Jurkat, Clone E6-1 (cell line): ENCODE measurements around the gene ING4. TPM values are rescaled to one million over a fixed set of nuclear protein-coding genes. Genes with fewer than 3 reads are reported as not detected.
"Not testable (repeated sequence)": the region's sequence is repeated elsewhere in the genome, so short reads cannot be mapped to it uniquely, and the experiment has no call there.

Experiments used
- DNase-seq: peaks from one replicate; pipeline ENCODE4 v3.0.0-alpha.2; 2011; ENCODE audit warnings: low read depth, low spot score
- H3K4me3 ChIP-seq: 2 replicates; pipeline ENCODE4 v1.5.1; 2011; ENCODE audit warnings: mild to moderate bottlenecking, low read length, control low read depth, moderate library complexity
- polyA plus RNA-seq: library from polyadenylated mRNA; unstranded; fragments of >200 nt; gene quantifications from one replicate; pipeline ENCODE4 v1.2.1, GENCODE V29; 2012; ENCODE audit warnings: missing spikeins; ENCODE audit not compliant: insufficient read length, insufficient read depth

The ING4 gene
- 59.8 TPM for polyA plus RNA-seq

GRCh38 chr12:6662906-6663742, at the start of gene ING4:
ING4 (minus strand) TSS chr12:6663119; CDS start chr12:6663101, 18 bp downstream.
- DNase-seq, result peak; percentile 100
- H3K4me3 ChIP-seq, result peak within 1 kb of the TSS; percentile 79

GRCh38 chr12:6708960-6709394, 46.1 kb upstream of the ING4 start:
- H3K4me3 ChIP-seq, result no peak overlapping the region
- peak; percentile 48 for DNase-seq

- H3K4me3 ChIP-seq, DNase-seq: not testable (repeated sequence)
Observed at GRCh38 chr12:6708351-6708750, 45.4 kb upstream of the ING4 start.

- no peak overlapping the region for H3K4me3 ChIP-seq
- DNase-seq, result no peak
Observed at GRCh38 chr12:6703631-6704030, 40.7 kb upstream of the ING4 start.

- peak overlapping the region; percentile 33 for H3K4me3 ChIP-seq
- no peak for DNase-seq
Observed at GRCh38 chr12:6701078-6701768, 38.3 kb upstream of the ING4 start.

DNA sequence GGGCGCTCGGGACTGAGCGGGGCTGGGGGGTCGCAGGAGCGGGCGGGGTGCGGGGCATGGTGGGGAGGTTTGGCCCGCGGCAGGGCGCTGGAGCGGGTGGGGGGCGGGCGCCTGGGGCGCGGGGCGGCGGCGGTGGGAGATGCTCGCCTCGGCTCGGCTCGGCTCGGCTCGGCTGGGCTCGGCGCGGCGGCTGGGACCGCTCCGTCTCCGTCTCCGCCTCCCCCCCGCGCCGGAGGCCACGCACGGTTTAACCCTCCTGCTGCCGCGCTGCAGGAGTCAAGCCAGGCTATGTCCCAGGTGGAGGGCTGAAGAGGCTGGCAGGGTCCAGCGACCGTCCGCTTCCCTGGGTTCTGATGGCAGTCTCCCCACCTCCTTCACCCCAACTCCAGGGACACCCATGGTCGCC, 37.7 kb upstream of the ING4 start, which contains the start of gene PIANP:
Gene PIANP, minus strand, starts transcription at position 170 of the 406 bp plus-strand sequence. CDS start 2,754 bp downstream, outside the sequence.
- H3K4me3 ChIP-seq, result peak within 1 kb of the TSS; percentile 39
- DNase-seq, result no peak

DNA sequence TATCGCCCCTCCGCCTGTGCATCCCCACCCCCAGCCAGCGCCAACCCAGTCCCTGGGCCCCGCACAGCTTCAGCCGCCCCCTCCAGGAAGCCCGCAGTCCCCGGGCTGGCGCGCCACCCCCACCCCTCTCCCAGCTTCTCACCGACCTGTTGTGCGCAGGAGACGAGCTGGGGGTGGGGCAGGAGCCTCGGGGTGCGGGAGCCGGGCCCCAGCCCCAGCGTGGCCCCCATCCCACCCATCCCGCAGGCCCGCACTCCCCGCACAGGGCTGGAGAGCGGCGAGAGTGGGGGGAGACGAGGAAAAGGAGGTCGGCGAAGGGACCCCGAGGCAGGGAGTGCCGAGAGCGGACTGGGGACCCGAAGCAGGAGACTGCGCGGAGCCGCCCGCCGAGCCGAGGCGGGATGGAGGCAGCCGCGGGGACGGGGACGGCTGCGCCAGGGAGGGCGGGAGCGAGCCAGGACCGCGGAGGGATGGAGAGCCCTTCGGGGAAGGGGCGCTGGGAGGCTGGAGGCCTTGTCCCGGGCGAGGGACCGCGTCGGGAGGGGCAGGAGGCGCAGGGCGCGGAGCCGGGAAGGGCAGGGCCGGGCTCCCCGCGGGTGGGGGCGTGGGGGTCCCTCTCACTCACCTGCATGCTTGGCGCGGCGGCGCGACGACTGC, 37.2 kb upstream of the ING4 start:
- peak overlapping the region; percentile 39 for H3K4me3 ChIP-seq
- DNase-seq, result no peak

DNA sequence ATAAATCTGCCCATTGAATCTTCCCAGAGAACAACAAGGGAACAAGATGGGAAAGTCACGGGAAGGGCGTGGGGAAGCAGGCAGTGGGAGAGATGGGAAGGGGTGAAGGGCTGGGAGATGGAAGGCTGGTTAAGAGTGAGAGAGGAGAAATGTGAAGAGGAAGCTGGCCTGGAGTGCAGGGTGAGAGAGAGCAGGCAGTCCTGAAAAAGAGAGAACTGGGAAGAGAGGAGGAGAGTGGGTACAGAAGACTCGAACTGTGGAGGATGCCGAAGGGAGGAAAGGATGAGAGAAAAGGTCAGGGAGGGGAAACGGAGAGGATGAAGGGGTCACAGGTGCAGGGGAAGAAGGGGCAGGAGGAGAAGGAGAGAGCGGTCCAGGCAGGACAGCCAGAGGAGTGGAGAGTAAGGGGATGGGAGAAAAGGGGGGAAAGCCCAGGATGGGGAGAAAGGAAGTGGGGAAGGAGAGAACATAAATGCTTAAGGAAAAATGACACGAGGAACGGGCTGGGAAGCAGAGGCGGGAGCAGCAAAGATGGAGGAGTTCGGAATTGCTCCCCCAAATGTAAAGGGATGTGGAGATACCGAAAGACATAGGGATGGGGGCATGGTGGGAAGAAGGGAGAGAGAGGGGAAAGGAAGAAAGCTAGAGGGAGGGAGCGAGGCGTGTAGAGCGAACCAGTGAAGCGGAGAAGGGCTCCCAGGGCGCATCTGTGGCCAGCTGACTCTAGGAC, 36.5 kb upstream of the ING4 start:
- H3K4me3 ChIP-seq, result no peak overlapping the region
- no peak for DNase-seq

GRCh38 chr12:6698352-6699046, 35.6 kb upstream of the ING4 start:
- no peak for DNase-seq
- no peak overlapping the region for H3K4me3 ChIP-seq

- no peak overlapping the region for H3K4me3 ChIP-seq
- DNase-seq, result no peak
Observed at GRCh38 chr12:6697584-6698351, 34.8 kb upstream of the ING4 start.

DNA sequence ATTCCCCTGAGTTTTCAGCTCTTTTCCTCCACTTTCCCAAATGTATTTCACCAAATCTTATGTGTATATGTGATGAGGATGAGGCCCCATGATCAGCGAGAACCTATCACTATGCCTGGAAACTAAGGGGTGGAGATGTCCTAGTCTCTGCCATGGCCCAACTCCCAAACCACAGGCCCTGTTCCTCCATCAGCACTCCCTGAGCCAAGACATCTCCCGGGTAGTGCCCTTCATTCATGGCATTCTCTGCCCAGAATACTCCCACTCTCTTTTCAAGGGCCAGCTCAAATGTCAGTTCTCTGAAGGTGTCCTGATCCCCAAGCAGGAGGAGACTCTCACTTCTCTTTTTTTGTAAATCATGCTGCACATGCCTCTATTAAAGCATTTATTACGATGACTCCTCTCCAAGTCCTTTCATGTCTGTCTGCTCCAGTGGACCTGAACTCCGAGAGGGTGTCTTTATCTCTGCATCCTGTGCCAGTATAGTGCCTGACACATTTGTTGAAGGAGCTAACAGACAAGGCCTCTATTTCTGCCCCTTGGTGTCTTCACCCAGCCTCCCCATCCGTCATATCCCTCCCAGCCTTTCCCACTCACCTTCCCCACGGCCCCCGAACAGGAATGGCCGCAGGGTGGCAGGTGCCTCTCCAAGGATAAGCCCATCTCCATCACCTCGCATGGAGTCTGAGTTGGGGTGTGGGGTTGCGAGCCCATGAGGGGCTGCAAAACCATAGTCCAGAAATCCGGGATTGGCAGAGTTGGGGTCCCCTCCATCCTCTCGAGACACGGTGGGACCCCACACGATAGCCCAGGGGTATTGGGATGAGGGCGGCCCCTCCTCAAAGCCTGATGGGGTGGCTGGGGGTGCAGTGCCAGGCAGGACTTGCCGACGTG, 34.0 kb upstream of the ING4 start:
- no peak overlapping the region for H3K4me3 ChIP-seq
- DNase-seq, result no peak

DNA sequence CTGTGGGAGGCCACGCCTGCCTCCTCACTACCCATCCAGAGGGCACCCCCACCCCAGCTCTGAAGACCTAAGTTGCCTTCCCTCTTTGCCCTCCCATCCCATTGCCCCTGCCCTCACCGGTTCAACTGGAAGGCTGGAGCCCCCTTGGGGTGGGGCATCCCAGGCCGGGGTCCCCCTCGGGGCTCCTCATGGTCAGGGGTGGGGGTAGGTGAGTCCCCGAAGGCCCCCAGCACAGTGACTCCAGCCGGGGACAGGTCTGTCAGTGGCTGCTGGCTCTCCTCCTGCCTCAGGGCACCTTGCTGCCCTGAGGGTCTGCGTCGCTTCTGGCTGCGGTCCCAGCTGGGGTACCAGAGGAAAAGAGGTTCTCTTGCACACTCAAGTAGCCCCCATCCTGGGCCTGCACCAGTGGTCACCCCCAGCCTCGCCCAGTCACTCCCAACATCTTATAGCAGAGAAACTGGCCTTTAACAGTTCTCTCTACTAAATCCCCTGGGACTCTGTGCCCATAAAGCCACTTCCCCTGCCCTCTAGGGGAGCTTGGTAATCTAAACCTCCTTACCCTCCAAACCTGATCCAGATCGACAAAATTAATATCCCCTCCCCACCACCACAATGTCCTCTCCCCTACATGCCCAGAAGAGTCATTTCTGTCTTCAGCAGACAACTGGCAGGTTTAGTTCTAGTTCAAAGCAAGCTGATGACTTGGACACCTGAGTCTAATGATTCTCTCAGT, 32.6 kb upstream of the ING4 start:
- no peak for DNase-seq
- no peak overlapping the region for H3K4me3 ChIP-seq

DNA sequence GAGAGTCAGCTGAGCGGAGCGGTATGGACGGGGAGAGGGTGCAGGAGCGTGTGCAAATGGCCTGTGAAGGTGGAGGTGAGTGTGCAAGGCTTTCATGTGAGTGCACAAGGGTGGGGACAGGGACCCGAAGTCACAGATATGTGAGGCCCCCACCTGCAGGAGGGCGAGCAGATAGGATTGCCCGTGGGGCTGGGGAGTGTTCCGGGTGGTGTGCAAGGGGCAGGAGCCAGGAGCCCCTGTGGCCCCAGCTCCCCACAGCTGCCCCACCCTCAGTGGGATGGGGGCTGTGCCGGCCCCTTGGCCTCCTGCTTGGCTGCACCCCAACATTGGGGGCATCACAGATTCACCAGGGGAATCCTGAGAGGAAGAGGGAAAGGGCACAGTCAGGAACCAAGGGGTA, 31.8 kb upstream of the ING4 start:
- no peak for DNase-seq

GRCh38 chr12:6693832-6694355, 31.0 kb upstream of the ING4 start:
- no peak for DNase-seq
- H3K4me3 ChIP-seq, result no peak overlapping the region

More for the DNA sequence above, 31.8 kb upstream of the ING4 start:
- no peak overlapping the region for H3K4me3 ChIP-seq

GRCh38 chr12:6692888-6693287, 30.0 kb upstream of the ING4 start:
- no peak overlapping the region for H3K4me3 ChIP-seq
- DNase-seq, result no peak

DNA sequence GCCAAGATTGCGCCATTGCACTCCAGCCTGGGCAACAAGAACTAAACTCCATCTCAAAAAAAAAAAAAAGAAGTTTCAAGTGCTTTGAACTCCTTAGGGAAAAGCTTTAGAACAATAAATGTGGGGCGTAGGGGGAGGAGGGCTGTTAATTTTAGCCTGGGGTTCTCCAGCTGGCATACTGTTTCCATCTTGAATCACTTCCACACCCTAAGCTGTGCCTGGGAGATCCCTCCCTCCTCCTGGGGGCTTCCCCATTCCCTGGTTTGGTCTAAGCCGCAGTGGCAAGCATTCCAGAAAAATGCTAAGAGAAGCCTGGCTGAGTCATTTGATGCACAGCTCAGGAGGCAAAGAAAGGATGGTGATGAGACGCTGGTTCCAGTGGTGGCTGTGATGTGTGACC, 28.6 kb upstream of the ING4 start:
- no peak for DNase-seq
- no peak overlapping the region for H3K4me3 ChIP-seq
